HG03159 (cell line): ENCODE data around the gene ALOX5.
"Not testable (repeated sequence)": the region's sequence is repeated elsewhere in the genome, so short reads cannot be mapped to it uniquely, and the experiment has no call there.

Experiments used
- ATAC-seq: cut with Tn5 transposase; IDR thresholded peaks from one replicate; pipeline ENCODE4 v1.9.1; 2021; ENCODE audit warnings: mild to moderate bottlenecking, moderate library complexity; ENCODE audit not compliant: unreplicated experiment

Gene ALOX5

DNA sequence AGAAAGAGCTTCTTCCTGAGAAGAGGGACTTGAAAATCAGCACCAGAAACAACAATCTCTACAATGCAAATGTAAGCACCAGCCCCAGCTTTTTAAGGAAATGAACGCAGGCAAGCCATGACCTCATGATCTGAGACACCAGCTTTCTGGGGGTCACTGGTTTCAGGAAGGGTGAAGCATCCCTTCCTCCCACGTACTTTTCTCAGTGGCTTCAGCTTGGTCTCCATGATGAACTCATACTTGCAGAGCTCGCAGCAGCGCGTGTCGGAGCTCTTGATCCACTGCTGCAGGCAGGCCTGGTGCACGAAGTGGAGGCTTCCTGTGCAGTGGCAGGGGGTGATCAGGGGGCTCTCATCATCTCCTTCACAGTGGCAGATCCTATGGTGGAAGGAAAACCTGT is 87.0 kb downstream of the ALOX5 start:
- ATAC-seq, result peak; percentile 64

DNA sequence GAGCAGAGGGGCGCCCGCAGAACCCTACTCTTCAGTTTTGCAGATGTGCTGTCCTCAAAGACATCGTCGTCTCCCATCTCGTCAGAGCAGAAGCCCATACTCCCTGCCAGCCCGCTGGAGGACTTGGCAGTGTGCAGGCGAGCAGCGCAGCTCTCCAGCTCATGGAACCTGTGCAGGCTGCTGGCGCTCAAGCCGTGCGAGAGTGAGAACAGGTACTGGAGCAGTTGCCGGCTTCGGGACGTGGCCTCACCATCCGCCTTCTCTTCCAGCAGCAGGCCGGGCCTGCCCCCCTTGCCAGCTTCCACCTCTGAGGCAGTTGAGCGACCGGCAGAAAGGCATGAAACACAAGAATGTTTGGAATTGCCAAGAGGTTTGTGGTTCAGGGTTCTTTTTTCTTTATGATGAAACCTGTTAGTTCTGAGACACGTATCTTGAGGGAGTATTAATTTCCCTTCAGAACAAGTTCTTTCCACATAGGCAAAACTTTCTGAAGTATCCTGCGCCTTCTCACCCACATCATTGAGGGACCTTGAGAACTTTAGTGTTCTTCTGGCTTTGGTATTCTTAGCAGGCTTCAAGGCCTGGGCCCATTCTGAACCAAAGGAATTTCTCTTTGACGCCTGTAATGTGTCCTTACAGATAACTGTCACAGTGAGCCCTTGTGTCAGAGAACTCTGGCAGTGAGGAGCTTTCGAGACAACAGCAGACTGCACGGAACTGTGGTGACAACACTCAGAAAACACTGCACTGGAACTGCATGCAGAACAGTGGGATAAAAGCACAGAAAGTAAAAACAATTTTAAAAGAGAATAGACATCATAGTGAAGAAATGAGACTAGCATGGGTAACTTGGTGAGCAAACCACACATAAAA is 89.5 kb downstream of the ALOX5 start:
- no peak for ATAC-seq

DNA sequence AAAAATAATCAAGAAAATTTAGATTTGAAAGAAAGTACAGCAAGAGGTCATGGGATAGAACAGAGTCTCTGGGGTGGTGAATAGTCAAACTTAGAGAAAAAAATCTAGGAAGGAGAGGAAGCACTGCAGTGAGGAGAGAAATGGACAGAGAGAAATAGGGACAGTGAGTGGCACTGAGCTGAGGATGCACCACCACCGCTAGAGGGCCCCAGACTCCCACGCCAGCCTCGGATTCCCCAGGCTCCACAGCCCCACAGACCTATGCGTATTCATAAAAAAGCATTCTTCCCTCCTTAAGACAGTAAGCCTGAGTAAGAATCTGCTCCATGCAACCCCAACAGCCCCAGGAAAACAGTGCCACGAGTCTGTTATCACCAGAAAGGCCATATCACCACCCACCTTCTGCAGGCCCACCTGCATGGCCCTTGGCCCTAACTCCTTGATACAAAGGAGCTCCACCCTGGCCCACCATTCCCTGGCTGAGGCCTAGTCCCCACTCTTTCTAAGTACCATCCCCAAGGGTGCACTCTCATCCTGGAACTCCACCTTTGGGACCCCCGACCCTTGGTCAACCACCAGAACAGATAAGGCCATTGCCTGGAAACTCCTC is 91.0 kb downstream of the ALOX5 start:
- ATAC-seq, result peak; percentile 46

DNA sequence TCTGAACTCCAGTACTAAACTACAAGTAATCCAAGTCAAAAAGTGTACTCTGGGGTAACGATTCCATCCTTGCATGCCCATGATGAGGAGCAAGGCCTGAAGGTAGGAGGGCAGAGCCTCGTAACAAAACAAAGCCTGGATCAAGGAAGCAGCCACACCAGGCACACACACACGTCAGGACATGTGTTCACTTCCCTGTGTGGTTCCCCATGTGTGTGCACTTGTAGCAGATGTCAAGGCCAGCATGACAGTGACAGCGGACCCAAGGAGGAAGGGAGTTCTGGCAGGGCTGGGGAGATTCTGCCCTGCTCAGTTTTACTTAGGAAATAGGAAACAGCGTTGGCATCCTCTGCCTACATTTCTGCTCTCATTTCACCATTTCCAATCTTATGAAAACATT is 92.8 kb downstream of the ALOX5 start:
- ATAC-seq, result no peak

DNA sequence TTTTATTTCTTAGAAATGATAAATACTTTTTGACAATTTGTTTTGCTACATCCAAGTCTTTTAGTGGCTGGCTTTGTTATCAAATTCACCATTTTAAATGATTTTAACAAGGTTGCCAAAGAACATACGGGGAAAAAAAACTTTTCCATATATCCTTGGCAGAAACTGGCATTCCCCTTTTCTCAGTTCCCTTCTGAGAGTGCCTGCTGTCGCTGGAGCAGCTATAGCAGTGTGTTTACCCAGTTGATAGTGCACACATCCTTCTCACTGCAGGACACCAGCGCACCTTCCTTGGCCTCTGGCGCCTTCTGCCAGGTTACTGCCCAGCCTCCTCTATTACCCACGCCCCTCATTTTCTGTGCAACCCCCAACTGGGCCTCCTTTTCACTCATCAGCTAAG is 94.1 kb downstream of the ALOX5 start:
- no peak for ATAC-seq

DNA sequence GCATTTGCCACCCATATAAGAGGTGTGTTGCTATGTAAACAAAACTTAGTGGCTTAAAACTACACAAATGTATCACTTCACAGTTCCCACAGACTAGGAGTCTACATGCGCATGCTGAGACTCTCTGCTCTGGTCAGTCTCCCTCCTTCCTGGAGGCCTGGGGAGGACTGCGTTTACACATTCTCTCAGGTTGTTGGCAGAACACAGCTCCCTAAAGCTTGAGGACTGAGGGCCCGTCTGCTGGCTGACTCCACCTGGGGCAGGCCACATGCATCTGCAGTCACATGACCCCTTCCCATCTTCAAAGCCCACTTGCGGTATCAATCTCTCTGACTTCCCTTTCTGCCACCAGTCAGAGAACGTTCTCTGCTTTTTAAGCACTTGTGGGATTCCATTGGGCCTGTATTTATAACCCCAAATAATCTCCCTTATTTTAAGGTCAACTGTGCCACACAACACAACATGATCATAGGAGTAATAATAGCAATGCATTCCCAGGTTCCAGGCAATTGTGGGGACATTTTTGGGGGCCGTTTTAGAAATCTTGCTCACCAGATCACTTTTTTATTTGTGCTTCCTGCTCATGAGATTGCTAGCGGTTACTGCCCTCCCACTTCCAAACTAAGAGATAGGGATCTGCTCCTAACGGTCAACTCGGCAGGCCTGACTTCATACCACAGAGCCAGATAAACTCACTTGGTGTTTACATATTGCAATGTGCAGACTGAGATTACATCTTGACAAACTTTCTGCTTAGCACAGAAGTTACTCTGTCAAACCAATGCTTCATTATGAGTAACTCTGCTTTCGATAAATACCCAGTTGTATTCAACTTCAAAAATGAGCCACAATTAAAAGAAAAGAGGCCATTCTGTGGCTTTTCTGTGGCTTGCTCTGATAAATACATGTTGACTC is 96.3 kb downstream of the ALOX5 start:
- ATAC-seq, result no peak

DNA sequence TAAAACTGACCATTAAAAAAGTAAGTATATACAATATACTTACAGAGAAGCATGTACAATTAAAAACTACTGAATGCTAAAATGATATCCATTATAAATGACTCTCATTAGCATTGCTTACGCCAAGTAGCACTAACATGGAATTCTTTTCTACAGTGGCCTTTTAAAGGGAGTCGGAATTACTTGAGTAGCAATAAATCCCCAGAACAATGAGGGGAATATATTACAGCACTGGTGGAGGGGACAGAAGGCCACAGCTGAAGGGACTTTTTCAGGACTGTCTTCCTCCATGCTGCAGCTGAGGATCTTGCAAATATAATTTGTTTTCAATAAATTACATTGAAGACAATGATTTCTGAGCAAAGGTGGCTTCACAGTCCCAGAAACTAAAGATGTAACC is 97.0 kb downstream of the ALOX5 start:
- no peak for ATAC-seq

DNA sequence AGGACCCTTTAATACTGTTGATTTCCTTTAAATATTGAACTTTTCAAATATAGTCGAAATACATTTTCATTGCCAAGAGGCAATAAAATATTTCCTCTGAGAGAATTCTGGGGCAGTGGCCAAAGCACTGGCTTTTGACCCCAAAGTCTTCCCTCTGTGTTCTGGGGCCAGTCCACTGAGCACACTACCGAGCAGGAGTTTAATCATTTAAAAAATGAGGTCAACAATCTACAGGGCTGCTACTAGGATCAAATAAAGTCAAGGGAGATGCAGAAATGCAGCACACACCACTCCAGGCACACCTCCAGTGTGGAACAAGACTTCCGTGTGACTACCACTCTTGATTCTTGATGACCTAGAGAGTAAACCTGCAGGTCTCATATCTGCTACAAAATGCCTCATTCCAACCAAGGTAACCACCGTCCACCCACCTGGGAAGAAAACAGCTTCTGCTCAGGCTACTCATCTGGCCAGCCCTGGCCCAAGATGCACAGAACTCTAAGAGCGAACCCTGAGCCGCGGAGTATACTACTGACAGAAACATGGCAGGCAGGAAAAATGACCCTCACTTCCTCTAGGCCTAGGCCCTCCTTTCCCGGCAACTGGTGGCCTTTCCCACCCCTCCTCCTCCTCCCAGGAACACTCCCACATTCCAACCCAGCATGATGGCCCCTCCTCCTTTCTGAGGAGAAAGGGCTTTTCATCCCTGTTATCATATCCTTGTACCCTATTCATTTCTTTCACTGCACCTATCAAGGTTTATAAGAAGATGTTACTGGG is 97.7 kb downstream of the ALOX5 start:
- ATAC-seq, result no peak

DNA sequence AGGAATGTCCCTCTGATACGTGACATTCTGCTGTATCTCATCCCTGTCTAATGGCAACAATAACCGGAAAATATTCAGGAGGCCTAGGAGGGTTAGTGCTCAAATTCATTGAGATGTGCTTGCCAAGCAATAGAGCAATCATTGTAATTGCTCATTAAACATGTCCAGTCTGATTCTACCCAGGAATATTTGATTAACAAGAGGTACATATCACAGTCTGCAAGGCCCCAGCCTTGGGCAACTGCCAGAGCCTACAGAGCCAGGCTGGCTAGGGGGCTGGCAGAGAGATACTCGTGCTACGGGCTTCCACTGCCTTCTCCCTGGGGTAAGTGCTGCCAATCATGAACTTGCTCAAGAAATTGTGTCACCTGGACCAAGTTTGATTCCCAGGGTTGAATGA is 99.1 kb downstream of the ALOX5 start:
- no peak for ATAC-seq

DNA sequence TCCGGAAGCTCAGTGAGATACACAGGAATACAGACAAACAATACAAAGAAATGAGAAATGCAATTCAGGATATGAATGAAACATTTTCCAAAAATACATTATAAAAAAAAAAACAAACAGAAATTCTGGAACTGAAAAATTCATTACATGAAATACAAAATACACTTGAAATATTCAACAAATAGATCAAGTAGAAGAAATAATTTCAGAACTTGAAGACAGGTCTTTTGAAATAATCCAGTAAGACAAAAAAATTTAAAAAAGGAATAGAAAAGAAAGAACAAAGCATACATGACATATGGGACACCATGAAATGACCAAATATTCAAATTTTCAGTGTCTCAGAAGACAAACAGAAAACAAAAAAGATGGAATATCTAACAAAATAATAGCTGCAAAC is 102.5 kb downstream of the ALOX5 start:
- ATAC-seq, result no peak

DNA sequence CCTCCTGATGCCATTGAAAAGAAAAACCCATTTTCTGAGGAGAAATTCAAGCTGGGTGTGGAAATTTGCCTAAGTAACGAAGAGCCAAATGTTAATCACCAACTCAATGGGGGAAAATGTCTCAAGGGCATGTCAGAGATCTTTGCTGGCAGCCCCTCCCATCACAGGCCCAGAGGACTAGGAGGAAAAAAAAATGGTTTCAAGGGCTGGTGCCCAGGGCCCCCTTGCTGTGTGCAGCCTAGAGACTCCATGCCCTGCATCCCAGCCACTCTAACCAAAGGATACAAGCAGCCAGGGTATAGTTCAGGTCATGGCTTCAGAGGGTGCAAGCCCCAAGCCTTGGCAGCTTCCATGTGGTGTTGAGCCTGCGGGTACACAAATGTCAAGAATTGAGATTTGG is 106.3 kb downstream of the ALOX5 start:
- ATAC-seq, result no peak

DNA sequence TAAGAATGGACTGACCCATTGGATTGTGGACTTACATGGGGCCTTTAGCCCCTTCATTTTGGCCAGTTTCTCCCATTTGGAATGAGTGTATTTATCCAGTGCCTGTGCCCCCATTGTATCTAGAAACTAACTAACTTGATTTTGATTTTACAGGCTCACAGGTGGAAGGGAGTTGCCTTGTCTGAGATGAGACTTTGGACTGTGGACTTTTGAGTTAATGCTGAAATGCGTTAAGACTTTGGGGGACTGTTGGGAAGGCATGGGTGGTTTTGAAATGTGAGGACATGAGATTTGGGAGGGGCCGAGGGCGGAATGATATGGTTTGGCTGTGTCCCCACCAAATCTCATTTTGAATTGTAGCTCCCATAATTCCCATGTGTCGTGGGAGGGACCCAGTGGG is 107.1 kb downstream of the ALOX5 start:
- ATAC-seq, result not testable (repeated sequence)

DNA sequence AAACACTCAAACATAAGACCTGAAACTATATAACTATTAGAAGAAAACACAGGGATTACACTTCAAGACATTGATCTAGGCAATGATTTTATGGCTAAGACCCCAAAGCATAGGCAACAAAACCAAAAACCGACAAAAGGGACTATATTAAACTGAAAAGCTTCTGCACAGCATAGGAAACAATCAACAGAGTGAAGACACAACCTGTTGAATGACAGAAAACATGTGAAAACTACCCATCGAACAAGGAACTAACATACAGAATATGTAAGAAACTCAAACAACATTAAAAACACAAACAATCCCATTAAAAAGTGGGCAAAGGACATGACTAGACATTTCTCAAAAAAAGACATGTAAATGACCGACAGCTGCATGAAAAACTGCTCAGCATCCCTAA is 109.0 kb downstream of the ALOX5 start:
- no peak for ATAC-seq

DNA sequence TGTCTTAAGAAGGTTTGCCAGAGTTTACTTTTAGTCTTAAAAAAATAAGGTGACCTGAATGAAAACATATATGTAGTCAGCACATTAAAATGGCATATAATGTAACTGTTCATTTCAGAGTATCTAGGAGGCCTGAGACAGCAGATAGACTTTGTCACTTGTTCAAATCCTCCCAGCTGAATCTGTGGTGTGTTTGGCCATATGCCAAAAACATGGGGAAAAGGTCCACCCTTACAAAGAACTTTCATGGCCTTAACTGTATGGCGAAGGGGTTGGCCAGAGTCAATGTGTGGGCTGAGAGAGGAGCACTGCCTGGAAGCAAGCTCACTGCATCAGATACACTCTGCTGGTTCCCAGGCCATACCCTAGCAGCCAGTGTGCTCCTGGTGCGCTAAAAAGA is 113.7 kb downstream of the ALOX5 start:
- no peak for ATAC-seq

DNA sequence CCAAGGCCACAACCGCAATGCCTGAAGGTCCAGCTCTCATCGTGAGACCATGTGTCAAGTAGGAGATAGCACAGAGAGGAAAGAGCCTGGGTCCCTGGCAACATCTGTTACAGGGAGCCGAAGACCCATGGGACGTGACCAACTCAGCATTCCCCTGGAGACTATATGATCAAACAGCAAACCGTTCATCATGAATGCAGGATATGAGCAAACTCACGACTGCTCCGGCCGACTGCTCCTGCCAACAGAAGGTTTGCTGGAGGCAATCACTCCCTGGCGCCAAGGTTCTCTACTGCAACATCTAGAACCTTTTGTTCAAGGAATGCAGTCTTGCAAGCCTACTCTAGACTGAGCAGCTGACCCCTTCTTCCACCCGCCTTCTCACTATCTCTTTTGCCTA is 114.3 kb downstream of the ALOX5 start:
- ATAC-seq, result no peak

DNA sequence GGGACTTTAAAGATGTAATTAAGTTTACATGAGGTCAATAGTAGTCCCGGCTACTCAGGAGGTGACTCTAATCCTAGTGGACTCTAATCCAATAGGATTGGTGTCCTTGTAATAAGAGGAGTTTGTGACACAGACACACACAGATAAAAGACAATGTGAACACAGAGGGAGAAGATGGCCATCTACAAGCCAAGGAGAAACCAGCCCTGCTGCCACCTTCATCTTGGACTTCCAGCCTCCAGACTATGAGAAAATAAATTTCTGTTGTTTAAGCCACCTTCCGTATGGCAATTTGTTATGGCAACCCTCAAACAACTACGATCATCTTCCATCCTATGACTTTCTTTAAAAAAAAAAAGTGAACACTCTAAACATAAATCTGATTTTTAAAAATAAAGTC is 116.3 kb downstream of the ALOX5 start:
- no peak for ATAC-seq

DNA sequence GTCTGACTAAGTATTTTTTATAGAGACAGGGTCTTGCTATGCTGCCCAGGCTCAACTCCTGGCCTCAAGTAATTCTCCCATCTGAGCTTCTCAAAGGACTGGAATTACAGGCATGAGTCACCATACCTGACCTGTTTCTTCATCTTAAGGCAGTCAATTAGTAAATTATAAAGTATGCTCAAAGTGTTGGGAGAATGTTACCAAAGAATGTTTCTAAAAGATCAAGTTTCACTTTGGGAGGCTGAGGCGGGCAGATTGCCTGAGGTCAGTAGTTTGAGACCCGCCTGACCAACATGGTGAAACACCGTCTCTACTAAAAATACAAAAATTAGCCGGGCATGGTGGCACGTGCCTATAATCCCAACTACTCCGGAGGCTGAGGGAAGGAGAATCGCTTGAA is 117.0 kb downstream of the ALOX5 start:
- ATAC-seq, result no peak
